Mesothelial cell of epicardium (in vitro differentiated cells): ENCODE measurements around the gene KDM4C. TPM values are rescaled to one million over a fixed set of nuclear protein-coding genes. Genes with fewer than 3 reads are reported as not detected.
"Not testable (repeated sequence)": the region's sequence is repeated elsewhere in the genome, so short reads cannot be mapped to it uniquely, and the experiment has no call there.

ENCODE experiments used
- DNase-seq, 2 experiments: peaks; one replicate each; pipeline ENCODE4 v3.0.0; 2021; ENCODE audit warnings: low spot score in 2 of 2; ENCODE audit not compliant: unreplicated experiment in 2 of 2
- H3K27ac Mint-ChIP-seq: 2 replicates; pipeline ENCODE4 v1.8.0; 2021; ENCODE audit warnings: mixed read lengths
- H3K27me3 Mint-ChIP-seq: 2 replicates; pipeline ENCODE4 v1.8.0; 2021; ENCODE audit warnings: low read depth, mixed read lengths
- H3K36me3 Mint-ChIP-seq: 2 replicates; pipeline ENCODE4 v1.8.0; 2021; ENCODE audit warnings: mixed read lengths
- H3K4me1 Mint-ChIP-seq: 2 replicates; pipeline ENCODE4 v1.8.0; 2021; ENCODE audit warnings: mixed read lengths
- H3K4me3 Mint-ChIP-seq: 2 replicates; pipeline ENCODE4 v1.8.0; 2021; ENCODE audit warnings: mild to moderate bottlenecking, moderate library complexity, mixed read lengths
- H3K9me3 Mint-ChIP-seq: 2 replicates; pipeline ENCODE4 v1.8.0; 2021; ENCODE audit warnings: mixed read lengths
- total RNA-seq: library from RNA; stranded (reverse); gene quantifications from 3 replicates; pipeline ENCODE4 v1.2.1, GENCODE V29; 2021
- TF ChIP-seq, protein P1 (sequence below): fragments of 200-600 bp; sonication (generic); IDR thresholded peaks from one replicate; pipeline ENCODE4 v1.5.0; 2021; ENCODE audit warnings: antibody characterized with exemption; ENCODE audit not compliant: unreplicated experiment

Gene KDM4C
- total RNA-seq, 1 donor from 2014 or later: 25.4 TPM

DNA sequence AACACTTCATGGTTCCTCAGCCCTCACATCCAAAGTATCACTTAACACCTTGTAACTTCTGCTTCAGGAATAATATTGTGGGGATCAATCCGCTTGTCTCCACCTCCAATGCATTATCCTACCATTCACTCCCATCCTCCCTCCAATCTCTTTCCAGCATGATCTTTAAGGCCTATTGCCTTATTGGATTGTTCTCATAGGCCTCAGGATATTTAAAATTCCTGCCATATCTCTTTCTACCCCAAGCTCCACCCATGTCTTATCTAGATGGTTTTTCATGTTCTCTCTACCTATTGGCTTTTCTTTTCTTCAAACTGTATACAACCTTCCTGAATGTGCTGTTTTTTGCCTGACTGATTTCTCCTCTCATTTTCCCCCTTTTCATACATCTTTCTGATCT lies 7.2 kb downstream of the KDM4C start:
- TF ChIP-seq, protein P1, sequence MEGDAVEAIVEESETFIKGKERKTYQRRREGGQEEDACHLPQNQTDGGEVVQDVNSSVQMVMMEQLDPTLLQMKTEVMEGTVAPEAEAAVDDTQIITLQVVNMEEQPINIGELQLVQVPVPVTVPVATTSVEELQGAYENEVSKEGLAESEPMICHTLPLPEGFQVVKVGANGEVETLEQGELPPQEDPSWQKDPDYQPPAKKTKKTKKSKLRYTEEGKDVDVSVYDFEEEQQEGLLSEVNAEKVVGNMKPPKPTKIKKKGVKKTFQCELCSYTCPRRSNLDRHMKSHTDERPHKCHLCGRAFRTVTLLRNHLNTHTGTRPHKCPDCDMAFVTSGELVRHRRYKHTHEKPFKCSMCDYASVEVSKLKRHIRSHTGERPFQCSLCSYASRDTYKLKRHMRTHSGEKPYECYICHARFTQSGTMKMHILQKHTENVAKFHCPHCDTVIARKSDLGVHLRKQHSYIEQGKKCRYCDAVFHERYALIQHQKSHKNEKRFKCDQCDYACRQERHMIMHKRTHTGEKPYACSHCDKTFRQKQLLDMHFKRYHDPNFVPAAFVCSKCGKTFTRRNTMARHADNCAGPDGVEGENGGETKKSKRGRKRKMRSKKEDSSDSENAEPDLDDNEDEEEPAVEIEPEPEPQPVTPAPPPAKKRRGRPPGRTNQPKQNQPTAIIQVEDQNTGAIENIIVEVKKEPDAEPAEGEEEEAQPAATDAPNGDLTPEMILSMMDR: no peak

DNA sequence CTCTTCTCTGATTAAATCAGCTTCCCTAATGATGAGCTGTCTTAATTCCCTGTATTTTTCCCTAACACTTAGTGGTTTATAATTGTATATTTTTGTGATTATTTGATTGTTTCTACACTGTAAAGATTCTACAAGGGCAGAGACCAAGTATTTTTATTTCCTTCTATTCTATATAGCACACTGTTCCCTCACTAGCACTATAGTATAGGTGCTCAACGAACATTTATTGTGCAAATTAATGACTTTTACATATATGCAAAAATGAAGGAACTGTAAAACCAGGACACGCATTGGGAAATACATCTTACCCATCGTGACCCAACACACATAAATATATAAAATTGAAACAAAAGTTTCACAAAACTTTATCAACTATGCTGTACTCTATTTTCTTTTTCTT lies 7.6 kb downstream of the KDM4C start:
- Mint-ChIP-seq H3K4me3 (no peak overlapping the region), H3K9me3 (peaks cover 6% of the 10 kb centered on the region)
- no peak for DNase-seq

More for the DNA sequence above, 7.2 kb downstream of the KDM4C start:
- Mint-ChIP-seq H3K4me1 (peaks cover 18% of the 10 kb centered on the region), H3K27me3 (no peaks in the 10 kb centered on the region), H3K9me3 (peaks cover 6% of the 10 kb centered on the region), H3K4me3 (no peak overlapping the region), H3K36me3 (no peaks in the 10 kb centered on the region), H3K27ac (peak overlapping the region; percentile 43)
- DNase-seq: no peak

DNA sequence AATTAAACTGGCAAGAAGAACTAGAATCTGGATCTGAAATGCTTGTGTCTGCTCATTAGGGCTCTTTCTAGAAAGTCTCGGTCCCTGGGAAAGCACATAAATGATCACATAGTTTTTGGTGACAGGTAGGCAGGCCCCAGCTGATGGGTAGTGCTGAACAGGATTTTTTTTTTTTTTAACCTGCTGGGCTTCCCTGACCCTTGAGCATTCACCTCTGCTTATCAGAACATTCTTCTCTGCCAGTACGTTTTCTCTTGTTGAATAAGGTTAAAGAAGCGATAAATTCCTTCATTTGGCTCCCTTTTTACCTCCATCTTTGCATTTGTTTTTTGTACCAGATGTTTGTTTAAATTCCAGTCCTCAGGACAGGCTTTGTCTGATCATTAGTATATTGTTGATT lies 8.8 kb downstream of the KDM4C start:
- peaks cover 6% of the 10 kb centered on the region for H3K9me3 Mint-ChIP-seq
- no peaks in the 10 kb centered on the region for H3K27me3 Mint-ChIP-seq
- H3K4me3 Mint-ChIP-seq: no peak overlapping the region
- H3K4me1 Mint-ChIP-seq: peaks cover 15% of the 10 kb centered on the region
- TF ChIP-seq, protein P1: no peak
- H3K36me3 Mint-ChIP-seq: no peaks in the 10 kb centered on the region
- no peak overlapping the region for H3K27ac Mint-ChIP-seq
- no peak for DNase-seq

More for the DNA sequence above, 7.6 kb downstream of the KDM4C start:
- Mint-ChIP-seq H3K27me3 (no peaks in the 10 kb centered on the region), H3K36me3 (no peaks in the 10 kb centered on the region), H3K4me1 (peaks cover 15% of the 10 kb centered on the region), H3K27ac (peak overlapping the region; percentile 43)
- TF ChIP-seq, protein P1: no peak

DNA sequence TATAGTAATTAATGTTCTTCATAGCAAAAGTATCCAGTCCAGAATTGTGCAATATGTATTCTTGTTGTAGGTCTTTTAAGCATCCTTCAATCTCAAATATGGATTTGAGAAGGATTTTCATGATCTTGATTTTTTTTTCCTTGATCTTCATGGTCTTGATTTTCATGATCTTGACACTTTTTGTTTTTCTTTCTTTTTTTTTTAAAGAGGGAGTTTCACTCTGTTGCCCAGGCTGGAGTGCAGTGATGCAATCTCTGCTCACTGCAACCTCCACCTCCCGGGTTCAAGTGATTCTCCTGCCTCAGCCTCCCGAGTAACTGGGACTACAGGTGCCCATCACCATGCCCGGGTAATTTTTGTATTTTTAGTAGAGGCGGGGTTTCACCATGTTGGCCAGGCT lies 10.8 kb downstream of the KDM4C start:
- H3K4me3 Mint-ChIP-seq, H3K27me3 Mint-ChIP-seq, H3K27ac Mint-ChIP-seq, H3K36me3 Mint-ChIP-seq, DNase-seq, H3K9me3 Mint-ChIP-seq: not testable (repeated sequence)
- H3K4me1 Mint-ChIP-seq: peaks cover 15% of the 10 kb centered on the region

DNA sequence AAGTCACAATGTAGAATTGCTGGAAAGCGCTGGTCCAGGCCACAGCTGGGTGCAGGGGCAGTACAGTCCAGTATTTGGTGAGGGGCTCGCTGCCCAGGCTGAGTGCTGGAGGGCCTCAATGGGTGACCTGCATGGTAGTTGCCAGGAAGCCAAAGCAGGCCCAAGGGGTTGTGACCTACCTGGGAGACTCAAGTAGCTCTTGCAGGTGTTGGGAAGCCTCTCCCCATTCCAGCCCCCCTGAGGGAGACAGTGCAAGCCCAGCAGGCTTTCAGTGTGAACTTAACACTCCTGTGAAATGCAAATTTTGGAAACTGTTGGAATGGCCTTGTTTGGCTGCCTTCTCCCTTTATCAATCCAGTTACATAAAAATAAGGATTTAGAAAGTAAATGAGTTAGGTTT lies 13.9 kb downstream of the KDM4C start:
- Mint-ChIP-seq H3K9me3 (no peaks in the 10 kb centered on the region), H3K4me3 (no peak overlapping the region), H3K27me3 (no peaks in the 10 kb centered on the region), H3K27ac (no peak overlapping the region), H3K36me3 (peaks cover 1% of the 10 kb centered on the region), H3K4me1 (peaks cover 2% of the 10 kb centered on the region)
- DNase-seq: no peak
- TF ChIP-seq, protein P1: no peak

DNA sequence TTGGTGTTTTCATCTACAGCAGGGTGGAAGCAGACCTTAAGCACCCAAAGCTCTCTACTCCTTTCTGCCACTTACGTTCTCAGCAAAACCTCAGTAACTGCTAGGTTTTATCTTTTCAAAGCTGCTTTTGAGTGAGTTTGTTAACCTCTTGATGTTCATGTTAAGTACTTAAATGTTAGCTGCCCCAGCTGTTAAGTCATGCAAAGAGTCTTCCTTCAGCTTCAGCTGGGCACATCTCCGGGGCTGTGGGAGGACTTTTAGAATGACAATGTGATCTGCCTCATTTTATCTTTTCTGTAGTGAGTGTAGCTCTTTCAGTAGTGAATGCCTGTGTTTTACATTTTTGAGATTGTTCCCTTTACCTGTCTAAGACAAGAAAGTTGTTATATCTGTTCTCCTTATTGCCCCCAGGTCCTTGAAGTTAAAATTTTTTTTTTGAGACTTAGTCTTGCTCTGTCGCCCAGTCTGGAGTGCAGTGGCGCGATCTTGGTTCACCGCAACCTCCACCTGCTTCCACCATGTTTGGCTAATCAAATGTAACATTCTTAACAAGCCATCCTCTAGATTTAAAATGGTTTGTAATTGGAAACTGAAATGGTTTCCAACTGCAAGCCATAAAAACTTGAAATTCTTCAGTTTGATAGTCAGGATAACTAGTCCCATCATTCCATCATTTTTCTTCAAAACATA lies 19.6 kb downstream of the KDM4C start:
- Mint-ChIP-seq H3K4me3 (no peak overlapping the region), H3K27ac (no peak overlapping the region), H3K4me1 (peaks cover 13% of the 10 kb centered on the region), H3K27me3 (no peaks in the 10 kb centered on the region), H3K36me3 (peaks cover 1% of the 10 kb centered on the region), H3K9me3 (no peaks in the 10 kb centered on the region)
- no peak for DNase-seq
- TF ChIP-seq, protein P1: no peak
